GM12891 (cell line): ENCODE measurements around the gene CRYBA1.

ENCODE experiments used
- POLR2A ChIP-seq: IDR thresholded peaks from 2 replicates; pipeline ENCODE4 v1.6.1; 2011; ENCODE audit warnings: low read depth, low read length, control low read depth
- POLR2AphosphoS5 ChIP-seq: IDR thresholded peaks from 2 replicates; pipeline ENCODE4 v1.6.1; 2011; ENCODE audit warnings: low read depth, low read length, control low read depth
- POU2F2 ChIP-seq: IDR thresholded peaks from 2 replicates; pipeline ENCODE4 v1.6.1; 2011; ENCODE audit warnings: low read depth, mild to moderate bottlenecking, control low read depth, low read length, moderate library complexity
- SPI1 ChIP-seq: IDR thresholded peaks from 2 replicates; pipeline ENCODE4 v1.6.1; 2011; ENCODE audit warnings: low read depth, low read length, control low read depth
- TAF1 ChIP-seq: IDR thresholded peaks from 2 replicates; pipeline ENCODE4 v1.6.1; 2011; ENCODE audit warnings: low read depth, low read length, control low read depth

- no peak for TF ChIP-seq TAF1
- TF ChIP-seq POLR2AphosphoS5, result no peak
- TF ChIP-seq SPI1, result no peak
- no peak for TF ChIP-seq POLR2A
- TF ChIP-seq POU2F2, result no peak
Measured at GRCh38 chr17:29248845-29249244, 2.2 kb downstream of the CRYBA1 start.
